Activated B cell treated with CpG ODN at 0.5 μM for 24 hours (primary cell): ENCODE results near the gene ZNF442. TPM values are rescaled to one million over a fixed set of nuclear protein-coding genes. Genes with fewer than 3 reads are reported as not detected.
A peak's percentile ranks its signal among the peaks of the same experiment; 100 is the strongest.
"Not testable (repeated sequence)": the region's sequence is repeated elsewhere in the genome, so short reads cannot be mapped to it uniquely, and the experiment has no call there.

Experiments
- ATAC-seq: fragments of 200-7000 bp; cut with Tn5 transposase; one replicate; pipeline ENCODE4 v1.10.0; 2021; ENCODE audit warnings: low read depth, mild to moderate bottlenecking, moderate library complexity
- CTCF ChIA-PET: fragments of 350-600 bp; sonication (Branson Sonifier 250); formaldehyde crosslinking; loops from one replicate; lab custom pipeline; 2021; ENCODE audit warnings: antibody characterized with exemption; lab: Charles Lee
- POLR2A ChIA-PET: fragments of 350-600 bp; sonication (Branson Sonifier 250); formaldehyde crosslinking; loops from one replicate; lab custom pipeline; 2021; ENCODE audit warnings: antibody characterized with exemption; lab: Charles Lee
- DNase-seq: peaks from one replicate; pipeline ENCODE4 v3.0.0; 2022
- H3K27ac Mint-ChIP-seq: one replicate; pipeline ENCODE4 v1.8.0; 2020; ENCODE audit warnings: mixed read lengths
- H3K27me3 Mint-ChIP-seq: one replicate; pipeline ENCODE4 v1.8.0; 2021; ENCODE audit warnings: mixed read lengths
- H3K36me3 Mint-ChIP-seq: one replicate; pipeline ENCODE4 v1.8.0; 2021; ENCODE audit warnings: low read depth, mixed read lengths
- H3K4me1 Mint-ChIP-seq: one replicate; pipeline ENCODE4 v1.8.0; 2021; ENCODE audit warnings: mixed read lengths
- H3K4me3 Mint-ChIP-seq: one replicate; pipeline ENCODE4 v1.8.0; 2020; ENCODE audit warnings: mild to moderate bottlenecking, mixed read lengths
- H3K9me3 Mint-ChIP-seq: one replicate; pipeline ENCODE4 v1.8.0; 2020; ENCODE audit warnings: mixed read lengths
- CTCF ChIP-seq: fragments of 200-600 bp; IDR thresholded peaks from one replicate; pipeline ENCODE4 v1.8.0; 2022; ENCODE audit warnings: antibody characterized with exemption, mild to moderate bottlenecking
- intact Hi-C: fragments of 100-400 bp; cut with micrococcal nuclease; formaldehyde crosslinking; loops from one replicate; pipeline ENCODE4 v1.15.1; 2024
- total RNA-seq: library from RNA; stranded (reverse); gene quantifications from 2 replicates; pipeline ENCODE4 v1.2.3, GENCODE V29; 2022

The ZNF442 gene
- total RNA-seq, 1 donor from 2014 or later: 6.9 TPM

GRCh38 chr19:12380444-12380737 is 14.9 kb upstream of the ZNF442 start:
- peaks cover 60% of the 10 kb centered on the region for H3K36me3 Mint-ChIP-seq
- H3K4me1 Mint-ChIP-seq: peaks cover 9% of the 10 kb centered on the region
- CTCF ChIA-PET: no interaction called here
- POLR2A ChIA-PET: no interaction called here
- no peak for TF ChIP-seq CTCF
- H3K9me3 Mint-ChIP-seq: peaks cover 31% of the 10 kb centered on the region
- no peak overlapping the region for H3K4me3 Mint-ChIP-seq
- no peak for ATAC-seq
- no peak overlapping the region for H3K27ac Mint-ChIP-seq
- DNase-seq: no peak
- intact Hi-C loops: no loop called here
- H3K27me3 Mint-ChIP-seq: no peaks in the 10 kb centered on the region

GRCh38 chr19:12379732-12380443 is 14.4 kb upstream of the ZNF442 start:
- DNase-seq: no peak
- ChIA-PET POLR2A (interaction anchor here (0.6 kb wide), 1 partner anchor 141 kb away, joined by 7 read pairs; no protein-coding TSS in a partner anchor), CTCF (no interaction called here)
- Mint-ChIP-seq H3K4me1 (peaks cover 9% of the 10 kb centered on the region), H3K36me3 (peaks cover 60% of the 10 kb centered on the region), H3K27ac (no peak overlapping the region), H3K9me3 (peaks cover 33% of the 10 kb centered on the region), H3K4me3 (no peak overlapping the region), H3K27me3 (no peaks in the 10 kb centered on the region)
- intact Hi-C loops: no loop called here
- no peak for ATAC-seq
- TF ChIP-seq CTCF: no peak

GRCh38 chr19:12374026-12374425 is 8.5 kb upstream of the ZNF442 start:
- ATAC-seq (no peak), DNase-seq (no peak)
- intact Hi-C loops: no loop called here
- no peak overlapping the region for H3K27ac Mint-ChIP-seq
- no peak overlapping the region for H3K4me3 Mint-ChIP-seq
- no peaks in the 10 kb centered on the region for H3K4me1 Mint-ChIP-seq
- H3K36me3 Mint-ChIP-seq: peaks cover 16% of the 10 kb centered on the region
- ChIA-PET POLR2A (no interaction called here), CTCF (no interaction called here)
- H3K27me3 Mint-ChIP-seq: no peaks in the 10 kb centered on the region
- TF ChIP-seq CTCF: no peak
- H3K9me3 Mint-ChIP-seq: peaks cover 17% of the 10 kb centered on the region

GRCh38 chr19:12364391-12365235 is 870 bp downstream of the ZNF442 start:
- H3K4me3 Mint-ChIP-seq: peak overlapping the region; percentile 96
- ATAC-seq (no peak), DNase-seq (peak; percentile 16)
- peak overlapping the region; percentile 91 for H3K27ac Mint-ChIP-seq
- TF ChIP-seq CTCF: no peak
- ChIA-PET POLR2A (interaction anchor here (0.6 to 3.0 kb wide), 16 partner anchors 13 to 329 kb away, joined by 3 to 40 read pairs (median 4); partner anchors contain the start of genes ZNF136, ZNF433, ZNF44 and ZNF443), CTCF (interaction anchor here (1.2 to 1.5 kb wide), 2 partner anchors 32 to 131 kb away, joined by 3 to 7 read pairs; partner anchors contain the start of gene ZNF563)
- H3K4me1 Mint-ChIP-seq: peaks cover 25% of the 10 kb centered on the region
- peaks cover 6% of the 10 kb centered on the region for H3K36me3 Mint-ChIP-seq
- H3K27me3 Mint-ChIP-seq: no peaks in the 10 kb centered on the region
- H3K9me3 Mint-ChIP-seq: no peaks in the 10 kb centered on the region
- intact Hi-C loops: loop anchor here (1.0 to 2.0 kb wide), 4 partner anchors 31 to 76 kb away; partner anchors contain the start of genes ZNF44, ZNF443, ZNF563 and ZNF799

GRCh38 chr19:12362236-12362635 is 3.2 kb downstream of the ZNF442 start:
- POLR2A ChIA-PET: interaction anchor here (0.9 kb wide), 1 partner anchor 304 kb away, joined by 4 read pairs; no protein-coding TSS in a partner anchor
- not testable (repeated sequence) for H3K27me3 Mint-ChIP-seq

More at GRCh38 chr19:12362236-12362635, 3.2 kb downstream of the ZNF442 start:
- H3K27ac Mint-ChIP-seq, H3K4me3 Mint-ChIP-seq, intact Hi-C loops, H3K36me3 Mint-ChIP-seq, CTCF ChIA-PET, DNase-seq, ATAC-seq, H3K9me3 Mint-ChIP-seq: not testable (repeated sequence)
- peaks cover 25% of the 10 kb centered on the region for H3K4me1 Mint-ChIP-seq
